KBM-7 (cell line): Measurements from ENCODE around the gene SP6.
A peak's percentile ranks its signal among the peaks of the same experiment; 100 is the strongest.

Experiments
- DNase-seq: peaks from one replicate; pipeline ENCODE4 v3.0.0-alpha.2; 2015
- in situ Hi-C: fragments of 300-500 bp; cut with MboI; formaldehyde crosslinking; loops from 2 replicates; pipeline ENCODE4 v1.14.3; 2020; ENCODE audit warnings: low sequenced_read_pairs, low pct_unique_long_range_greater_than_20kb, mixed read lengths

The SP6 gene

GRCh38 chr17:47882695-47883588 is 32.0 kb upstream of the SP6 start:
- DNase-seq, result no peak
- in situ Hi-C loops, result no loop called here

- no peak for DNase-seq
- in situ Hi-C loops, result no loop called here
These were observed 31.3 kb upstream of the SP6 start for GRCh38 chr17:47882247-47882646.

GRCh38 chr17:47879776-47880454 is 29.0 kb upstream of the SP6 start:
- in situ Hi-C loops, result no loop called here
- no peak for DNase-seq

GRCh38 chr17:47879028-47879585 is 28.1 kb upstream of the SP6 start:
- in situ Hi-C loops, result no loop called here
- no peak for DNase-seq

- in situ Hi-C loops, result no loop called here
- no peak for DNase-seq
These were observed 27.5 kb upstream of the SP6 start for GRCh38 chr17:47878203-47879027.

GRCh38 chr17:47877368-47878034 is 26.5 kb upstream of the SP6 start:
- in situ Hi-C loops, result no loop called here
- peak; percentile 79 for DNase-seq

- in situ Hi-C loops, result no loop called here
These were observed 24.3 kb upstream of the SP6 start for GRCh38 chr17:47875011-47875985.

GRCh38 chr17:47873200-47874090 is 22.5 kb upstream of the SP6 start:
- in situ Hi-C loops, result no loop called here
- no peak for DNase-seq

More at GRCh38 chr17:47875011-47875985, 24.3 kb upstream of the SP6 start:
- DNase-seq, result no peak

GRCh38 chr17:47872651-47873161 is 21.7 kb upstream of the SP6 start:
- no peak for DNase-seq
- in situ Hi-C loops, result no loop called here

GRCh38 chr17:47872019-47872650 is 21.2 kb upstream of the SP6 start:
- no peak for DNase-seq
- in situ Hi-C loops, result no loop called here

GRCh38 chr17:47871048-47871447 is 20.1 kb upstream of the SP6 start:
- in situ Hi-C loops, result no loop called here
- no peak for DNase-seq

- DNase-seq, result no peak
- in situ Hi-C loops, result no loop called here
These were observed 19.1 kb upstream of the SP6 start for GRCh38 chr17:47870056-47870455.

- in situ Hi-C loops, result no loop called here
These were observed 18.2 kb upstream of the SP6 start for GRCh38 chr17:47869114-47869513.

GRCh38 chr17:47867813-47868533 is 17.0 kb upstream of the SP6 start:
- no peak for DNase-seq
- in situ Hi-C loops, result no loop called here

More at GRCh38 chr17:47869114-47869513, 18.2 kb upstream of the SP6 start:
- DNase-seq, result no peak

- DNase-seq, result no peak
- in situ Hi-C loops, result no loop called here
These were observed 16.0 kb upstream of the SP6 start for GRCh38 chr17:47866941-47867340.

- in situ Hi-C loops, result no loop called here
- no peak for DNase-seq
These were observed 13.8 kb upstream of the SP6 start for GRCh38 chr17:47864791-47865216.
